Measurements from ENCODE around the gene DNAJC1. TPM values are rescaled to one million over a fixed set of nuclear protein-coding genes. Genes with fewer than 3 reads are reported as not detected.

DNAJC1 gene
- total and polyA plus RNA-seq, 11 donors: 9.5 to 68.4 (median 14.1) TPM

GRCh38 chr10:21756707-21757106, 246.8 kb downstream of the DNAJC1 start:
- TF ChIP-seq CTCF (IDR thresholded peaks at IDR 0.05) (no peak), POLR2A (IDR thresholded peaks at IDR 0.05) (no peak)
- H3K36me3 ChIP-seq: peaks cover 0 to 29% (median 19%) of the 10 kb centered on the region in 9 donors
- no peak overlapping the region for H3K27ac ChIP-seq
- peaks cover 0 to 10% (median 0%) of the 10 kb centered on the region in 12 donors for H3K4me1 ChIP-seq
- intact Hi-C loops (cut with DNase I): loop anchor here in 1 of 10 donors (10.0 kb wide), 1 partner anchor 198 kb away; no protein-coding TSS in a partner anchor
- DNase-seq: no peak
- WGBS, 4 donors: 82 to 87% (median 85%) methylated on average over 12 of the region's 12 CpGs
- no peak for ATAC-seq
- H3K9me3 ChIP-seq: no peaks in the 10 kb centered on the region
- H3K27me3 ChIP-seq: no peaks in the 10 kb centered on the region
- H3K4me3 ChIP-seq: no peak overlapping the region

GRCh38 chr10:21754410-21755011, 249.0 kb downstream of the DNAJC1 start:
- intact Hi-C loops (cut with DNase I): loop anchor here in 1 of 10 donors (10.0 kb wide), 1 partner anchor 200 kb away; no protein-coding TSS in a partner anchor
- no peaks in the 10 kb centered on the region for H3K27me3 ChIP-seq
- no peak overlapping the region for H3K27ac ChIP-seq
- DNase-seq: no peak
- no peaks in the 10 kb centered on the region for H3K9me3 ChIP-seq
- TF ChIP-seq POLR2A (IDR thresholded peaks at IDR 0.05) (no peak), CTCF (IDR thresholded peaks at IDR 0.05) (no peak)
- H3K4me1 ChIP-seq: peaks cover 0 to 10% (median 0%) of the 10 kb centered on the region in 12 donors
- 79 to 86% (median 82%) methylated on average over 9 to 10 of the region's 10 CpGs for WGBS, 4 donors
- H3K36me3 ChIP-seq: peaks cover 0 to 29% (median 19%) of the 10 kb centered on the region in 9 donors
- no peak overlapping the region for H3K4me3 ChIP-seq
- ATAC-seq: no peak

- Histone ChIP-seq H3K4me3 (no peak overlapping the region), H3K4me1 (peaks cover 0 to 10% (median 0%) of the 10 kb centered on the region in 12 donors), H3K36me3 (peaks cover 0 to 23% (median 12%) of the 10 kb centered on the region in 9 donors), H3K9me3 (no peaks in the 10 kb centered on the region), H3K27ac (no peak overlapping the region), H3K27me3 (no peaks in the 10 kb centered on the region)
- no peak for DNase-seq
- ATAC-seq: no peak
- intact Hi-C loops (cut with DNase I): loop anchor here in 1 of 10 donors (10.0 kb wide), 1 partner anchor 201 kb away; no protein-coding TSS in a partner anchor
- TF ChIP-seq POLR2A (IDR thresholded peaks at IDR 0.05) (no peak), CTCF (IDR thresholded peaks at IDR 0.05) (no peak)
- WGBS, 4 donors: 86 to 91% (median 87%) methylated on average over 18 of the region's 18 CpGs
Observed at GRCh38 chr10:21753497-21754270, 249.8 kb downstream of the DNAJC1 start.
